IMR-90 (cell line): ENCODE data around the gene EZR. TPM values are rescaled to one million over a fixed set of nuclear protein-coding genes. Genes with fewer than 3 reads are reported as not detected.

ENCODE experiments used
- ATAC-seq: fragments of 200-7000 bp; cut with Tn5 transposase; 2 replicates; pipeline ENCODE4 v1.9.1; 2020; ENCODE audit warnings: low read depth, mild to moderate bottlenecking, moderate library complexity
- BruUV-seq: library from RNA; stranded (reverse); fragments of 400-500 nt; replicated peaks from 2 replicates; lab custom pipeline; 2021; lab: Mats Ljungman, UMichigan
- CTCF ChIA-PET: fragments of 300-600 bp; formaldehyde crosslinking; extraction: SDS; loops from one replicate; lab custom pipeline; 2021; ENCODE audit warnings: antibody characterized with exemption; lab: Yijun Ruan, JAX
- POLR2A ChIA-PET: fragments of 300-600 bp; sonication (Branson Sonifier 250); formaldehyde crosslinking; loops from one replicate; lab custom pipeline; 2022; ENCODE audit warnings: antibody characterized with exemption; ENCODE audit not compliant: unreplicated experiment; lab: Charles Lee
- DNase-seq: peaks from one replicate; pipeline ENCODE4 v3.0.0; 2013
- H2AFZ ChIP-seq: replicated peaks from 2 replicates; pipeline ENCODE3; 2013; ENCODE audit warnings: low read length, mild to moderate bottlenecking; ENCODE audit not compliant: poor library complexity
- H2AK5ac ChIP-seq: 2 replicates; pipeline ENCODE4 v1.6.1; 2013; ENCODE audit warnings: low read depth, low read length, inconsistent platforms
- H2AK9ac ChIP-seq: replicated peaks from 2 replicates; pipeline ENCODE3; 2013; ENCODE audit warnings: mild to moderate bottlenecking, low read depth, low read length, moderate library complexity; ENCODE audit not compliant: poor library complexity
- H2BK120ac ChIP-seq: 2 replicates; pipeline ENCODE4 v1.6.1; 2013; ENCODE audit warnings: low read depth, low read length, inconsistent platforms
- H2BK15ac ChIP-seq: 3 replicates; pipeline ENCODE4 v1.6.1; 2013; ENCODE audit warnings: low read depth, low read length, inconsistent platforms
- H2BK20ac ChIP-seq: 2 replicates; pipeline ENCODE4 v1.6.1; 2013; ENCODE audit warnings: low read depth, mild to moderate bottlenecking, inconsistent platforms, low read length, moderate library complexity
- H2BK5ac ChIP-seq: 2 replicates; pipeline ENCODE4 v1.6.1; 2013; ENCODE audit warnings: mild to moderate bottlenecking, low read depth, low read length, inconsistent platforms; ENCODE audit not compliant: poor library complexity, severe bottlenecking
- H3K14ac ChIP-seq: replicated peaks from 2 replicates; pipeline ENCODE4 v1.6.1; 2013; ENCODE audit warnings: low read depth, low read length, inconsistent platforms
- H3K18ac ChIP-seq: 2 replicates; pipeline ENCODE4 v1.6.1; 2013; ENCODE audit warnings: low read depth, low read length, control low read depth
- H3K23ac ChIP-seq: 2 replicates; pipeline ENCODE4 v1.6.1; 2013; ENCODE audit warnings: low read depth, low read length, inconsistent platforms
- H3K27ac ChIP-seq: 2 replicates; pipeline ENCODE4 v1.5.1; 2013; ENCODE audit warnings: mild to moderate bottlenecking, control low read depth, low read length; ENCODE audit not compliant: insufficient read depth
- H3K27me3 ChIP-seq: 2 replicates; pipeline ENCODE4 v1.6.1; 2013; ENCODE audit warnings: low read length; ENCODE audit not compliant: control insufficient read depth, insufficient read depth
- H3K36me3 ChIP-seq: 2 replicates; pipeline ENCODE4 v1.6.1; 2013; ENCODE audit warnings: low read length, mixed read lengths; ENCODE audit not compliant: control insufficient read depth, insufficient read depth
- H3K4ac ChIP-seq: 2 replicates; pipeline ENCODE4 v1.6.1; 2013; ENCODE audit warnings: low read depth, low read length, inconsistent platforms
- H3K4me1 ChIP-seq: 2 replicates; pipeline ENCODE4 v1.6.1; 2013; ENCODE audit warnings: low read length, mixed read lengths; ENCODE audit not compliant: control insufficient read depth, insufficient read depth
- H3K4me2 ChIP-seq: 2 replicates; pipeline ENCODE4 v1.6.1; 2013; ENCODE audit warnings: low read depth, mild to moderate bottlenecking, control low read depth, low read length, moderate library complexity
- H3K4me3 ChIP-seq: 2 replicates; pipeline ENCODE4 v1.5.1; 2013; ENCODE audit warnings: low read depth, mild to moderate bottlenecking, control low read depth, low read length, moderate library complexity; ENCODE audit not compliant: insufficient read depth
- H3K56ac ChIP-seq: 2 replicates; pipeline ENCODE4 v1.6.1; 2013; ENCODE audit warnings: low read length, inconsistent platforms; ENCODE audit not compliant: insufficient read depth; ENCODE audit errors: extremely low read depth
- H3K79me1 ChIP-seq, 2 experiments: 2 replicates each; pipeline ENCODE4 v1.6.1; 2013; ENCODE audit warnings: low read length in 2 of 2, inconsistent platforms in 1 of 2, low read depth in 1 of 2
- H3K9ac ChIP-seq: 2 replicates; pipeline ENCODE4 v1.6.1; 2013; ENCODE audit warnings: low read depth, low read length, control low read depth
- H3K9me1 ChIP-seq: 2 replicates; pipeline ENCODE4 v1.6.1; 2013; ENCODE audit warnings: low read length, inconsistent platforms; ENCODE audit not compliant: insufficient read depth
- H3K9me3 ChIP-seq: 2 replicates; pipeline ENCODE4 v1.6.1; 2013; ENCODE audit warnings: low read length; ENCODE audit not compliant: control insufficient read depth, insufficient read depth
- H4K20me1 ChIP-seq: 2 replicates; pipeline ENCODE4 v1.6.1; 2013; ENCODE audit warnings: low read length, inconsistent platforms; ENCODE audit not compliant: insufficient read depth
- H4K5ac ChIP-seq: 2 replicates; pipeline ENCODE4 v1.6.1; 2013; ENCODE audit warnings: mild to moderate bottlenecking, low read depth, low read length, control low read depth
- H4K8ac ChIP-seq, 2 experiments: 2 replicates each; pipeline ENCODE4 v1.6.1; 2013; ENCODE audit warnings: low read depth in 2 of 2, low read length in 2 of 2, control low read depth in 1 of 2, inconsistent platforms in 1 of 2
- H4K91ac ChIP-seq: 2 replicates; pipeline ENCODE4 v1.6.1; 2013; ENCODE audit warnings: low read depth, low read length, inconsistent platforms; ENCODE audit not compliant: insufficient read depth
- CHD1 ChIP-seq: IDR thresholded peaks from 2 replicates; pipeline ENCODE4 v1.6.1; 2012; ENCODE audit warnings: low read depth, low read length, improper control_type of control experiment
- ELK1 ChIP-seq: fragments of 150-350 bp; IDR thresholded peaks from 2 replicates; pipeline ENCODE4 v1.6.1; 2016; ENCODE audit warnings: low read depth, mild to moderate bottlenecking, low read length, moderate library complexity, borderline replicate concordance
- FOS ChIP-seq: fragments of 150-350 bp; IDR thresholded peaks from 2 replicates; pipeline ENCODE4 v1.6.1; 2016; ENCODE audit warnings: low read depth, low read length
- MAZ ChIP-seq: IDR thresholded peaks from 2 replicates; pipeline ENCODE4 v1.6.1; 2012; ENCODE audit warnings: low read depth, mild to moderate bottlenecking, low read length, improper control_type of control experiment, moderate library complexity, borderline replicate concordance
- MXI1 ChIP-seq: IDR thresholded peaks from 2 replicates; pipeline ENCODE4 v1.6.1; 2012; ENCODE audit warnings: low read depth, mild to moderate bottlenecking, low read length, moderate library complexity, borderline replicate concordance
- POLR2A ChIP-seq: IDR thresholded peaks from 2 replicates; pipeline ENCODE4 v1.6.1; 2012; ENCODE audit warnings: mild to moderate bottlenecking, low read depth, low read length
- RAD21 ChIP-seq: IDR thresholded peaks from 2 replicates; pipeline ENCODE4 v1.6.1; 2012; ENCODE audit warnings: low read length, improper control_type of control experiment
- RCOR1 ChIP-seq: IDR thresholded peaks from 2 replicates; pipeline ENCODE4 v1.6.1; 2012; ENCODE audit warnings: mild to moderate bottlenecking, low read length, improper control_type of control experiment; ENCODE audit not compliant: insufficient replicate concordance
- RFX5 ChIP-seq: IDR thresholded peaks from 2 replicates; pipeline ENCODE4 v1.8.0; 2012; ENCODE audit warnings: low read depth, mild to moderate bottlenecking, low read length, moderate library complexity
- SMC3 ChIP-seq: fragments of 150-350 bp; IDR thresholded peaks from 2 replicates; pipeline ENCODE4 v1.6.1; 2016; ENCODE audit warnings: low read depth, mild to moderate bottlenecking, antibody characterized with exemption, low read length, moderate library complexity
- WGBS, 2 experiments: methylation state at CpG; one replicate each; pipeline versions ENCODE4 v1.1.5 to v1.1.7; 2013; ENCODE audit warnings: missing lambda C conversion rate in 2 of 2; ENCODE audit not compliant: insufficient read length in 1 of 2; ENCODE audit errors: extremely low coverage in 2 of 2; 5-methylcytosine and 5-hydroxymethylcytosine counted together
- dilution Hi-C: fragments of 300-500 bp; cut with HindIII; formaldehyde crosslinking; loops from one replicate; pipeline ENCODE4 v1.14.3; 2018; ENCODE audit warnings: low sequenced_read_pairs; ENCODE audit not compliant: unreplicated experiment
- in situ Hi-C: fragments of 300-500 bp; cut with MboI; formaldehyde crosslinking; loops from 3 replicates; pipeline ENCODE4 v1.14.3; 2019; ENCODE audit warnings: low sequenced_read_pairs, inconsistent platforms, mixed read lengths
- intact Hi-C: fragments of 100-400 bp; cut with micrococcal nuclease; formaldehyde crosslinking; loops from 2 replicates; pipeline ENCODE4 v1.10.0; 2022
- polyA plus RNA-seq, 3 experiments: library from polyadenylated mRNA; depleted of rRNA; stranded (reverse); fragments of >200 nt; gene quantifications; 2 replicates each; pipeline ENCODE4 v1.2.3, GENCODE V29; 2012; ENCODE audit warnings: low replicate concordance in 1 of 3
- total RNA-seq: library from RNA; depleted of rRNA; stranded (reverse); fragments of >200 nt; gene quantifications from 2 replicates; pipeline ENCODE4 v1.2.3, GENCODE V29; 2012

EZR gene
- total and polyA plus RNA-seq, 2 of the 4 experiments (the other 2 are of a cell fraction), result 83.8 to 145 TPM

- Histone ChIP-seq H3K4me2 (no peak overlapping the region), H2BK5ac (no peak overlapping the region), H2AK9ac (no peak overlapping the region), H4K8ac (no peak overlapping the region), H2BK120ac (no peak overlapping the region), H3K23ac (no peak overlapping the region), H3K27ac (no peak overlapping the region), H3K9ac (no peak overlapping the region), H2BK15ac (no peak overlapping the region), H3K4ac (no peak overlapping the region), H4K91ac (no peak overlapping the region), H2AFZ (no peak overlapping the region), H3K79me1 (peaks cover 12 to 65% of the 10 kb centered on the region in 2 experiments), H2AK5ac (no peak overlapping the region), H3K18ac (no peak overlapping the region), H3K9me3 (no peaks in the 10 kb centered on the region), H4K20me1 (peaks cover 12% of the 10 kb centered on the region; the same call in 1 of the 2 replicates), H3K56ac (no peak overlapping the region), H3K14ac (no peak overlapping the region), H3K4me3 (no peak overlapping the region), H3K36me3 (peaks cover 45% of the 10 kb centered on the region), H3K9me1 (peaks cover 4% of the 10 kb centered on the region), H2BK20ac (no peak overlapping the region), H4K5ac (no peak overlapping the region), H3K4me1 (peaks cover 2% of the 10 kb centered on the region; the same call in 1 of the 2 replicates), H3K27me3 (no peaks in the 10 kb centered on the region)
- ChIA-PET CTCF (no interaction called here), POLR2A (no interaction called here)
- in situ Hi-C loops, result no loop called here
- 100% methylated on average over 1 of the region's 6 CpGs; no CpG with 5 or more reads in 1 of the 2 experiments for WGBS, 2 experiments
- ATAC-seq, result no peak
- BruUV-seq, result no TSS peak
- DNase-seq, result no peak
- intact Hi-C loops, result no loop called here
- dilution Hi-C loops, result no loop called here
- no peak for TF ChIP-seq RAD21
- no peak for TF ChIP-seq POLR2A
- no peak for TF ChIP-seq SMC3
- no peak for TF ChIP-seq CHD1
- no peak for TF ChIP-seq RCOR1
- TF ChIP-seq FOS, result no peak
- no peak for TF ChIP-seq ELK1
- no peak for TF ChIP-seq RFX5
- no peak for TF ChIP-seq MAZ
- TF ChIP-seq MXI1, result no peak
These were observed 32.4 kb downstream of the EZR start for GRCh38 chr6:158786645-158787304.
